Measurements from ENCODE around the gene CAVIN3.

CAVIN3 gene

GRCh38 chr11:6319001-6319703 lies 1.1 kb downstream of the CAVIN3 start:
- peak; percentile 24 for DNase-seq (ENCODE audit: low spot score)
- in situ Hi-C loops (cut with MboI; ENCODE audit: low sequenced_read_pairs, unreplicated experiment): loop anchor here (25.0 kb wide), 1 partner anchor 307 kb away; the partner anchor contains the start of gene OR56A4

GRCh38 chr11:6318204-6318603 lies 2.1 kb downstream of the CAVIN3 start:
- no peak for DNase-seq (ENCODE audit: low spot score)
- TF ChIP-seq CTCF (IDR thresholded peaks at IDR 0.05; ENCODE audit: borderline replicate concordance, control extremely low read depth, extremely low read depth, insufficient read depth, missing control alignments): no peak
- in situ Hi-C loops (cut with MboI; ENCODE audit: low sequenced_read_pairs, unreplicated experiment): loop anchor here (25.0 kb wide), 1 partner anchor 306 kb away; the partner anchor contains the start of gene OR56A4

More at GRCh38 chr11:6319001-6319703, 1.1 kb downstream of the CAVIN3 start:
- no peak for TF ChIP-seq CTCF (IDR thresholded peaks at IDR 0.05; ENCODE audit: borderline replicate concordance, control extremely low read depth, extremely low read depth, insufficient read depth, missing control alignments)

GRCh38 chr11:6315811-6316425 lies 4.4 kb downstream of the CAVIN3 start:
- DNase-seq (ENCODE audit: low spot score): peak; percentile 73
- in situ Hi-C loops (cut with MboI; ENCODE audit: low sequenced_read_pairs, unreplicated experiment): loop anchor here (25.0 kb wide), 1 partner anchor 304 kb away; the partner anchor contains the start of gene OR56A4
- peak; percentile 81 for TF ChIP-seq CTCF (IDR thresholded peaks at IDR 0.05; ENCODE audit: borderline replicate concordance, control extremely low read depth, extremely low read depth, insufficient read depth, missing control alignments)

- DNase-seq (ENCODE audit: low spot score): no peak
- in situ Hi-C loops (cut with MboI; ENCODE audit: low sequenced_read_pairs, unreplicated experiment): loop anchor here (25.0 kb wide), 1 partner anchor 300 kb away; the partner anchor contains the start of gene OR56A4
- TF ChIP-seq CTCF (IDR thresholded peaks at IDR 0.05; ENCODE audit: borderline replicate concordance, control extremely low read depth, extremely low read depth, insufficient read depth, missing control alignments): no peak
Observed at GRCh38 chr11:6312106-6312505, 8.2 kb downstream of the CAVIN3 start.

- in situ Hi-C loops (cut with MboI; ENCODE audit: low sequenced_read_pairs, unreplicated experiment): loop anchor here (25.0 kb wide), 1 partner anchor 296 kb away; the partner anchor contains the start of gene OR56A4
- TF ChIP-seq CTCF (IDR thresholded peaks at IDR 0.05; ENCODE audit: borderline replicate concordance, control extremely low read depth, extremely low read depth, insufficient read depth, missing control alignments): no peak
- no peak for DNase-seq (ENCODE audit: low spot score)
Observed at GRCh38 chr11:6307876-6308275, 12.4 kb downstream of the CAVIN3 start.

- DNase-seq (ENCODE audit: low spot score): no peak
- in situ Hi-C loops (cut with MboI; ENCODE audit: low sequenced_read_pairs, unreplicated experiment): loop anchor here (25.0 kb wide), 1 partner anchor 293 kb away; the partner anchor contains the start of gene OR56A4
- no peak for TF ChIP-seq CTCF (IDR thresholded peaks at IDR 0.05; ENCODE audit: borderline replicate concordance, control extremely low read depth, extremely low read depth, insufficient read depth, missing control alignments)
Observed at GRCh38 chr11:6305297-6305696, 15.0 kb downstream of the CAVIN3 start.
